Gastroesophageal sphincter (tissue), 4 donors: Measurements from ENCODE around the gene SIPA1L2. TPM values are rescaled to one million over a fixed set of nuclear protein-coding genes. Genes with fewer than 3 reads are reported as not detected.
A peak's percentile ranks its signal among the peaks of the same experiment; 100 is the strongest.

Source experiments
- ATAC-seq: fragments of 150-250 bp; one replicate; pipeline ENCODE4 v1.9.1; 2016; ENCODE audit warnings: mild to moderate bottlenecking, moderate library complexity
- H3K27ac ChIP-seq, 4 donors: fragments of 200-600 bp; sonication (generic) in 3 of 4; 1 replicate in 3 of 4; 2 replicates in 1 of 4; pipeline ENCODE4 v1.5.1; 2016 to 2019
- H3K27me3 ChIP-seq: fragments of 200-600 bp; sonication (generic); one replicate; pipeline ENCODE4 v1.5.1; 2019
- H3K36me3 ChIP-seq, 2 donors: fragments of 200-600 bp; sonication (generic); one replicate each; pipeline ENCODE4 v1.5.1; 2019; ENCODE audit warnings: control low read depth in 1 of 2
- H3K4me1 ChIP-seq, 3 donors: fragments of 200-600 bp; sonication (generic); 1 replicate in 2 of 3; 2 replicates in 1 of 3; pipeline ENCODE4 v1.5.1; 2016 to 2019; ENCODE audit warnings: control low read depth in 2 of 3
- H3K4me3 ChIP-seq, 2 donors: fragments of 200-600 bp; sonication (generic); one replicate each; pipeline ENCODE4 v1.5.1; 2019; ENCODE audit warnings: mild to moderate bottlenecking in 1 of 2, moderate library complexity in 1 of 2
- H3K9me3 ChIP-seq, 3 donors: fragments of 200-600 bp; sonication (generic); one replicate each; pipeline ENCODE4 v1.5.1; 2017 to 2019; ENCODE audit warnings: control low read depth in 2 of 3
- EP300 ChIP-seq: sonication (generic); formaldehyde crosslinking; IDR thresholded peaks from one replicate; pipeline ENCODE4 v1.6.1; 2017; ENCODE audit warnings: antibody characterized with exemption, mild to moderate bottlenecking
- POLR2A ChIP-seq, 2 donors: fragments of 450-650 bp; IDR thresholded peaks; one replicate each; pipeline ENCODE4 v1.6.1; 2017; ENCODE audit warnings: antibody characterized with exemption in 2 of 2, mild to moderate bottlenecking in 2 of 2, moderate library complexity in 1 of 2
- POLR2AphosphoS5 ChIP-seq: sonication (generic); formaldehyde crosslinking; IDR thresholded peaks from one replicate; pipeline ENCODE4 v1.6.1; 2017; ENCODE audit warnings: antibody characterized with exemption
- WGBS, 2 donors: methylation state at CpG; one replicate each; pipeline ENCODE4 v1.1.5; 2018; ENCODE audit warnings: low coverage in 1 of 2; 5-methylcytosine and 5-hydroxymethylcytosine counted together
- total RNA-seq, 4 donors: library from RNA; depleted of rRNA; stranded (reverse); fragments of >200 nt; gene quantifications; one replicate each; pipeline ENCODE4 v1.1.0, GENCODE V29; 2016
- TF ChIP-seq, protein P1 (sequence below), 4 experiments: fragments of 200-600 bp in 2 of 4; fragments of 450-650 bp in 2 of 4; sonication (generic) in 1 of 4; IDR thresholded peaks; one replicate each; pipeline ENCODE4 v1.5.1; 2017 to 2019; ENCODE audit warnings: antibody characterized with exemption in 4 of 4, mild to moderate bottlenecking in 2 of 4, moderate library complexity in 2 of 4

Gene SIPA1L2
- total RNA-seq, 4 donors from 2014 or later: 29.5 to 65.2 (median 32.6) TPM

- Histone ChIP-seq H3K9me3 (no peaks in the 10 kb centered on the region), H3K27ac (peak overlapping the region in 1 of 4 donors; percentile 15), H3K36me3 (no peaks in the 10 kb centered on the region), H3K27me3 (no peaks in the 10 kb centered on the region), H3K4me1 (peaks cover 0 to 17% (median 0%) of the 10 kb centered on the region in 3 donors), H3K4me3 (no peak overlapping the region)
- TF ChIP-seq POLR2A (IDR thresholded peaks at IDR 0.05) (no peak), EP300 (no peak), POLR2AphosphoS5 (no peak)
- TF ChIP-seq, protein P1, sequence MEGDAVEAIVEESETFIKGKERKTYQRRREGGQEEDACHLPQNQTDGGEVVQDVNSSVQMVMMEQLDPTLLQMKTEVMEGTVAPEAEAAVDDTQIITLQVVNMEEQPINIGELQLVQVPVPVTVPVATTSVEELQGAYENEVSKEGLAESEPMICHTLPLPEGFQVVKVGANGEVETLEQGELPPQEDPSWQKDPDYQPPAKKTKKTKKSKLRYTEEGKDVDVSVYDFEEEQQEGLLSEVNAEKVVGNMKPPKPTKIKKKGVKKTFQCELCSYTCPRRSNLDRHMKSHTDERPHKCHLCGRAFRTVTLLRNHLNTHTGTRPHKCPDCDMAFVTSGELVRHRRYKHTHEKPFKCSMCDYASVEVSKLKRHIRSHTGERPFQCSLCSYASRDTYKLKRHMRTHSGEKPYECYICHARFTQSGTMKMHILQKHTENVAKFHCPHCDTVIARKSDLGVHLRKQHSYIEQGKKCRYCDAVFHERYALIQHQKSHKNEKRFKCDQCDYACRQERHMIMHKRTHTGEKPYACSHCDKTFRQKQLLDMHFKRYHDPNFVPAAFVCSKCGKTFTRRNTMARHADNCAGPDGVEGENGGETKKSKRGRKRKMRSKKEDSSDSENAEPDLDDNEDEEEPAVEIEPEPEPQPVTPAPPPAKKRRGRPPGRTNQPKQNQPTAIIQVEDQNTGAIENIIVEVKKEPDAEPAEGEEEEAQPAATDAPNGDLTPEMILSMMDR (IDR thresholded peaks at IDR 0.05): no peak
- ATAC-seq: no peak
- WGBS, 2 donors: 38 to 50% methylated on average over 2 to 3 of the region's 3 CpGs
Measured at GRCh38 chr1:232667094-232667777, 37.3 kb upstream of the SIPA1L2 start.

DNA sequence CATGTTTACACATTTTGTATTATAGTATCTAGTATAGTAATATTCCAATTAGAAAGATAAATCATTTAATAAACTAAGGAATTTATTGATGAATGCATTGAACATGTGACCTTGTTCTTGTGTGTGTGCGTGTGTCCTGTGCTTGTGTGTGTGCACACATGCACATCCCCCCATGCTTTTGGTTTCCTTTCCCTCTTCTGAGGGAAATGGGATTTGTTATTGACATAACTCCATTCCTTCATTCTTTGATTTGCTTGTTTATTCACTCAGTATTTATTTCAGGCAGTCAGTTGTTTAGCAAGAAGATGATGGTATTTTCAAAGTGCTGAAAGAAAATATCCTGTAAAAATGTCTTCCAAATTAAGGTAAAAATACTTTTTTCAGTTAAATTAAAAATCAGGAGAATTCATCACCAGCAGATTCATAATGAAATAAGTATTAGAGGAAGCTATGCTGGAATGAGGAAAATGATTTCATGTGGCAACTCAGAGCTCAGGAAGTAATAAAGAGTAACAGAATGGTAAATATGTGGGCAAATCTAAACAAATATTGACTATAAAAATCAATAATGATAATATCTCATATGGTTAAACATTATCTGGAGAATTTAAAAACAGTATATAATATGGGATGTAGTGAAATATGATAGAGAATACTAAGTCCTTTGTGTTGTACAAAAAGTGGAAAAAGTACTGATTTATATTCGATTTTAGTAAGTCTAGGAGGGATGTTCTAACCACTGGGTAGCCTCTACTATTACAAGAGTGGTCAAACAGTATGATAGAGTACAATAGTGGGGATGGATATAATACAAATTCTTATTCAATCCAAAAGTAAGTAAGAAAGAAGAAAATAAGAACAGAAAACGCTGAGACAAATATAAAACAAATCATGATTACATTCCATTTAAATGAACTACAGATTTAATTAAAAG, 35.2 kb upstream of the SIPA1L2 start:
- 89 to 91% methylated on average over 3 of the region's 3 CpGs for WGBS, 2 donors
- TF ChIP-seq, protein P1 (IDR thresholded peaks at IDR 0.05): no peak
- TF ChIP-seq EP300 (no peak), POLR2A (IDR thresholded peaks at IDR 0.05) (no peak), POLR2AphosphoS5 (no peak)
- Histone ChIP-seq H3K27me3 (no peaks in the 10 kb centered on the region), H3K27ac (no peak overlapping the region), H3K4me1 (peaks cover 0 to 17% (median 0%) of the 10 kb centered on the region in 3 donors), H3K9me3 (no peaks in the 10 kb centered on the region), H3K36me3 (no peaks in the 10 kb centered on the region), H3K4me3 (no peak overlapping the region)
- no peak for ATAC-seq

- no peak for ATAC-seq
- WGBS, 2 donors: 46 to 68% methylated on average over 7 of the region's 7 CpGs
Measured at GRCh38 chr1:232662910-232663309, 33.0 kb upstream of the SIPA1L2 start.

DNA sequence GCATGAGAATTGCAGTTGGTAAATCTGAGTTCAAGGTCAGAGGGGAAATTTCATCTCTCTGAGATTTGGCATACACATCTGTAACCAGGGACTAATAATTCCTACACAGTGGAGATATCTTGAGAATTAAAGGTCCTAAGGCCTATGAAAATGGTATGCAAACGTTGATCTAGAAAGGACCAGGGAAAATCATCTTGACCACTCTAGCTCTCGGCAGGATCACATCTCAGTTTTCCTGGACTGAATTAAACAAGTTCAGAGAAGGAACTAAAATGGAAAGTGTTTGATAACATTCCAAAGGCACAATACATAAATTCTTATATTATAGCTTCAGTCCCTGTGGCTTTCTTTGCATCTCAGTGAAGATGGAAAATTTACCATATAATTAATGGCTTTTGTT, 28.5 kb upstream of the SIPA1L2 start:
- no peaks in the 10 kb centered on the region for H3K36me3 ChIP-seq
- TF ChIP-seq, protein P1 (IDR thresholded peaks at IDR 0.05): no peak
- no peak for TF ChIP-seq POLR2AphosphoS5
- TF ChIP-seq EP300: no peak
- TF ChIP-seq POLR2A (IDR thresholded peaks at IDR 0.05): no peak
- H3K4me3 ChIP-seq: no peak overlapping the region
- 38 to 42% methylated on average over 2 of the region's 2 CpGs for WGBS, 2 donors
- H3K4me1 ChIP-seq: peaks cover 0 to 22% (median 3%) of the 10 kb centered on the region in 3 donors
- ATAC-seq: no peak
- no peaks in the 10 kb centered on the region for H3K27me3 ChIP-seq
- H3K9me3 ChIP-seq: no peaks in the 10 kb centered on the region
- no peak overlapping the region for H3K27ac ChIP-seq

More at GRCh38 chr1:232662910-232663309, 33.0 kb upstream of the SIPA1L2 start:
- Histone ChIP-seq H3K27me3 (no peaks in the 10 kb centered on the region), H3K4me1 (peaks cover 0 to 10% (median 0%) of the 10 kb centered on the region in 3 donors), H3K4me3 (no peak overlapping the region), H3K36me3 (no peaks in the 10 kb centered on the region), H3K9me3 (no peaks in the 10 kb centered on the region), H3K27ac (no peak overlapping the region)
- TF ChIP-seq POLR2A (IDR thresholded peaks at IDR 0.05) (no peak), POLR2AphosphoS5 (no peak), EP300 (no peak)
- TF ChIP-seq, protein P1 (IDR thresholded peaks at IDR 0.05): no peak
